Thyroid gland (tissue), 4 donors: ENCODE results near the gene DMAC2L.

Source experiments
- CTCF ChIP-seq, 6 experiments: fragments of 200-600 bp in 3 of 6; fragments of 450-650 bp in 3 of 6; sonication (generic) in 3 of 6; IDR thresholded peaks; one replicate each; pipeline ENCODE4 v1.5.1; 2016 to 2019; ENCODE audit warnings: antibody characterized with exemption in 6 of 6, mild to moderate bottlenecking in 2 of 6, inconsistent platforms in 1 of 6, moderate library complexity in 1 of 6
- POLR2A ChIP-seq, 2 donors: fragments of 450-650 bp; IDR thresholded peaks; one replicate each; pipeline ENCODE4 v1.6.1; 2017; ENCODE audit warnings: antibody characterized with exemption in 2 of 2, mild to moderate bottlenecking in 2 of 2, moderate library complexity in 1 of 2

GRCh38 chr14:50335989-50336824 is 24.1 kb downstream of the DMAC2L start:
- TF ChIP-seq CTCF (IDR thresholded peaks at IDR 0.05) (no peak), POLR2A (IDR thresholded peaks at IDR 0.05) (no peak)
